HUDEP-2 (cell line): Measurements from ENCODE around the gene TCEANC.
"Not testable (repeated sequence)": the region's sequence is repeated elsewhere in the genome, so short reads cannot be mapped to it uniquely, and the experiment has no call there.

ENCODE experiments used
- DNase-seq, 76 experiments: peaks; one replicate each; lab custom pipeline; 2025; ENCODE audit not compliant: unreplicated experiment in 76 of 76; lab: John Stamatoyannopoulos, UW

TCEANC gene

DNA sequence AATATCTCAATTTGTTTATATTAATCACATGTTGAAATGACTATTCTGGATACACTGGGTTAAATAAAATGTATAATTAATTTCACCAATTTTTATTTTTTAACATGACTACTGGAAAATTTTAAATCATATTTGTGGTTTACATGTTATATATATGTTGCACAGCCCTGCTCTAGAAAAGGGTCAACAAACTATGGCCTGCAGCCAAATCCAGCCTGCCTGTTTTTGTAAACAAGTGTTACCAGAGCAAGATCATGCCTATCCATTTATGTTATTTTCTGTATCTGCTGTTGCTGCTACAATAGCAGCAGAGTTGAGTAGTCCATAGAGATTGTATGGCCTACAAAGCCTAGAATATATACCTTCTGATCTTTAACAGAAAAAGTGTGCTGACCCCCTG is 1.2 kb downstream of the TCEANC start:
- peak in 1 of 76 experiments; percentile 0 for DNase-seq

DNA sequence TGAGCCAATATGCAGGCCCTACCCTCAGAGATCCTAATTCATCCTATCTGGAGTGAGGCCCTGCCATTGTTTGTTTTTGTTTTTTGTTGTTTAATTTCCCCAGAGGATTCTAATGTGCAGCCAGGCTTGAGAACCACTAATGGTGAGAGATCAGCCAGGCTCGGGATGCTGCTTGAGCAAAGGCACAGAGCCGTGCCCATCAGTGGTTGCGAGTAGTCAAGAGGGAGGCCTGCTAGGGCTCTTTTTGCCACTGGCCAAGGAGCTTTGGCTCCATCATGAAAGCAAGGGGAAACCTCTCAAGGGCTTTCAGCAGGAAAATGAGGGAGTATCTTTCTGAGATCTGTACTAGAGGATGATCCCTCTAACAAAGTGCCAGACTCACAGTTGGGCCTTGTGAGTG is 2.7 kb downstream of the TCEANC start:
- DNase-seq, result no peak

DNA sequence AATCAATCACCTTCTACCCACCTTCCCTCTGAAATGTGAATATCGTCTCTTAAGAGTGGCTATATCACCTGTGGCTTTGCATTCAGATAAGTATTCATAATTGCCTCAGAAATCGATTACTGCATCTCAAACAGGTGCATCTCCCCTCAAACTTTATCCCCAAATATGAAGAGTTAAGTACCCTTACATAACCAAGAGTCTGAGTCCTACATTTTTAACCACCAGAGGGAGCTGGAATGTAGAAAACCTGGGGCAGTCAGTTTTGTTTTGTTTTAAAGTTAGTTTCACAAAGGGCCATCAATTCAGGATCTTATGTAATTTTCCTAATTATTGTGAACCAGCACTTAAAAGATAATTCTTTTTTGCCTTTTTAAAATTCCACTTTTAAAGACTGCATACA is 5.7 kb downstream of the TCEANC start:
- peak in 22 of 76 experiments; percentile 0 to 45 (median 10) for DNase-seq

DNA sequence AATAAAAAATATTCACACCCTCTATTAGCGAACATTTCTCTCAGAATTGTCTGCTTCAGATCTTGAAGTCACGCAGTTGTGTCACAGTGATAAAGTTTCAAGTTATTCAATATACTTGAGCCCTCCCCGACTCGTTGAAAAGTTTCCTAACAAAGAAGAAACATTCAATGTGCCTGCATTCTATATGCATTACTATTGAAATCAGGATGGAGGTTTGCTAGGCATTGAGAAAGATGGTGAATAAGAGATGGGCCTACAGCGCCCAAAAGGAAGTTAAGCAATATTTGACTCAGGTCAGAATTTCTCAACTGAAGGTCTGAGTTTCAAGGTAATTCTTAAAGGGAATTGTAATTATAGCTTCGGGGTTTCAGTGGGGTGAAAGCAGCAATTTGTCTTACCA is 6.1 kb downstream of the TCEANC start:
- no peak for DNase-seq

DNA sequence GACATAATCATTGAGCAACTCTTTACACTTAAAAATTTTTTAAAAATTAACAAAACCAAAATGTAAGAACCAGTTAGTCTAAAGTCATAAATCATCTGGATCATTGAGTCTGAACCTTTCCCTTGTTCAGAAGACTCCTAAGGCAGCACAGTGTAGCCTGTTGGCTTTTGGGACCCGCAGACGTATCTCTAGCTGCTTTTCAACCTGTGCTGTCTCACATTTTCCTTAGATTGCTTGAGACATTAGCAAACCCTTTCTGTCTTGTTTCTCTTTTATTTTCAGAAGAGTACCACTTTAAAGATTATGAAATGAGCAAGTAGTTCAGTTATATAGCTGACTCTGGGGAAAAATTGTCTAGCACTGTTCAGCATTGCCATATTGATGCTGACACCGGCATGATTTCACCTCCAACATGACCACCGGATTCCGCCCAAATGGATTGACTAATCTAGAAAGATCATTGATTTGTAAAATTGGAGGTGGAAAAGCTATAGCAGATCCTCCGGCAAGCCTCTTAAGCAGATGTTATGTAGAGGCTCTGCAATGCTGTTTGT is 8.9 kb downstream of the TCEANC start:
- no peak for DNase-seq

DNA sequence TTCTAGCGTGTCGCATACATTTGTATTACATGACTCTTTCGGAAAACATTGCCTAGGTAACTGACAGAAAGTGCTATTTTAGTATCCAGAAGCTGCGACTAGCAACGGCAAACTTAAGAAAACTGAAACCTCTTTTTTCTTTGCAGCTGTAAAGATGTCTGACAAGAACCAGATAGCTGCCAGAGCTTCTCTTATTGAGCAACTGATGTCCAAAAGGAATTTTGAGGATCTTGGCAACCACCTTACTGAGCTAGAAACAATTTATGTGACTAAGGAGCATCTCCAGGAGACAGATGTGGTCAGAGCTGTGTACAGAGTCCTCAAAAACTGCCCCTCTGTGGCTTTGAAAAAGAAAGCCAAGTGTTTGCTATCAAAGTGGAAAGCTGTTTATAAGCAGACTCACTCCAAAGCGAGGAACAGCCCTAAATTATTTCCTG is 9.4 kb downstream of the TCEANC start:
- no peak for DNase-seq

DNA sequence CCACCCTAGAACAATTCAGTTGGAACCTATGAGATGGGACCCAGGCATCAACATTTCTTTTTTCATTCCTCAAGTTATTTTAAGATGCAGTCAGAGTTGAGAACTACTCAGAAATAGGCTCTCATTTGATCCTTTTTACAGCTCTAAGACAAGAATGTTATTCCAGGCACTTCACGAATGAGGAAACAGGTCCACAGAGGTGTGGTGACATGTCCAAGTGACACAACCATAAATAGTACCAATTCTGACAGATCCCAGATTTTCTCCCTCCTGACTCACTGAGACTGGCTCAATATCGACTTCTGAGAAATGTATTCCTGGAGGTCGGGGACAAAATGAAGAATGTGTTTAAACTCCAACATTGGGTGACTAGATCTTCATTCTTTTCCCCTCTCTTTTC is 11.1 kb downstream of the TCEANC start:
- no peak for DNase-seq

DNA sequence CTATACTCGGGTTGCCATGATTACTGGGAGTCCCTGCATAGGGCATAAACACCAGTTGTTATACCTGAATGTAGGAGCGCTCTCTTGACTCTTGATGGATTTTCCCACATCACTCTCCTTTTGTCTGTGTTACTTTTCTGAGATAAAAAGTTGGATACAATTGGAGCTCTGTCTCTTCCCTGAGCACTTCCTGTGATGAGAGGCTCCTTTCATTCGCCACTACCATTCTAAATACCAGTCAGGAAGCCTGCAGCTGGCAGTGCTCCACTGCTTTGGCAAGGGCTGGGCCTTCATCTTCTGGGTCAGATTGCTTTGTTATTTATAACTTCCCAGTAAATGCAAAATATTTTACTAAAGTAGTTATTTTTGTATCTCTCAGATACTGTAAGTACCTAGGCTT is 13.9 kb downstream of the TCEANC start:
- DNase-seq, result no peak

DNA sequence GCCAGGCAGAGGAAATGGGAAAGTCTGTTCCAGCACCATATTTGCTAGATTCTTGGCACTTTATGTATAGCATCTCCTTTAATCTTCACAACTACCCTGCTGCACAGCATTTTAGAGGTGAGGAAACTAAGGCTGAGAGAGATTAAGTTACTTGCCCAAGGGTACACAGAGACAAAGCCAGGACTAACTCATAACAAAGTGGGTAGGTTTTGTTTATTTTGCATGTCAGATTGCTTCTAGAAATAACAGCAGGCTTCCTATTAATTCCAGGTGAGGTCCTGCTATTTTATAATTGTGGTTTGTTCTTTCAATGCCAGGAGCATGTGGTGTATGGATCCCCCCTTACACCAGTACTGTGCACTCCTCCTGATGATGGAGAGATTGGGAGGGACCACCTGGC is 15.0 kb downstream of the TCEANC start:
- no peak for DNase-seq

DNA sequence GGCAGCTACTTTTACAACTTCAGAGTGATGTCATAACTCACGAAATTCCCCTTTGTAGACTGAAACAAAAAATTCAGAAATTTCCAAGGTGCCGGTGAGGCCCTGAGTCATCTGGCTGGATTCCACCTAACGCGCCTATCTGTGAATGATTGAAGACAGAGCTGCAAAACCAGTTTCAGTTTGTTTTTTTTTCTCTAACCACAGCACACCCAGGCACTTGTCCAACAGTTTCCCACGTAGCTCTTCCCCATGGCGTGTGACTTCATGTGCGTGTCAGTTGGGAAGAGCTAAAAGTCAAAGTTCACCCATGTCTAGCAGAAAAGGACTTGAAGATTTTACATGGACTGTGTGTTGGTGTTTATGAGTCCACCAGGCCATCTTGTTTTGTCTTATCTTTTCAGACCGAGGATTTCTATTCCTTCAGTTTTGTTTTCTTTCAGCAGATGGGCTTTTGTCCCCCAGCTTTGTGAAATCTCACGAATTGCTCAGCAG is 16.4 kb downstream of the TCEANC start:
- peak in 73 of 76 experiments; percentile 1 to 71 (median 41) for DNase-seq

DNA sequence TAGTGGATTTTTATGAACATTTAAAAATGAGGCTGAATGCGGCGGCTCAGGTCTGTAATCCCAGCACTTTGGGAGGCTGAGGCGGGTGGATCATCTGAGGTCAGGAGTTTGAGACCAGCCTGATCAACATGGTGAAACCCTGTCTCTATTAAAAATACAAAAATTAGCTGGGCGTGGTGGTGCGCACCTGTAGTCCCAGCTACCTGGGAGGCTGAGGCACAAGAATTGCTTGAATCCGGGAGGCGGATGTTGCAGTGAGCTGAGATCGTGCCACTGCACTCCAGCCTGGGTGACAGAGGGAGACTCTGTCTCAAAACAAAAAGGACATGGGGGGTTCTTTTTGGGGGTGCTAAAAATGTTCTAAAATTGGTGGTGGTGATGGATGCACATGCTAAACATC is 16.8 kb downstream of the TCEANC start:
- DNase-seq, result not testable (repeated sequence)

DNA sequence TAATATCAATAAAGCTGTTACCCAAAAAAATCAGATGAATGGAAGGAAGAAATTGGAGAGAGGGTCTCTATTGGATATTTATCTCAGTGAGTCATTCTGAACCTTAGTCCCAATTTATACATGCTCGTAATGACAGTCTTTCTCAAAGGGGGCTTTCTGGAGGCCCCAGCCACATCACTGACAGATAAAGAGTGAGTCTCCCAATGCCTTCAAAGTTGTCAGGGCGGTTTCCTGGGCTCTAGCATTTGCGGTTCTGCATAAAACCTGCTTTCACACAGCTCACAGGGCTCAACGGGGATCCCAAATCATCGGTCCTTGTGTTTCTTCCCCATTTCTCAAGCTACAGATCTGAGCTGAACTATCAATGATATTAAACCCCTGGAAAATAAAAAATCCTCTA is 17.3 kb downstream of the TCEANC start:
- no peak for DNase-seq

DNA sequence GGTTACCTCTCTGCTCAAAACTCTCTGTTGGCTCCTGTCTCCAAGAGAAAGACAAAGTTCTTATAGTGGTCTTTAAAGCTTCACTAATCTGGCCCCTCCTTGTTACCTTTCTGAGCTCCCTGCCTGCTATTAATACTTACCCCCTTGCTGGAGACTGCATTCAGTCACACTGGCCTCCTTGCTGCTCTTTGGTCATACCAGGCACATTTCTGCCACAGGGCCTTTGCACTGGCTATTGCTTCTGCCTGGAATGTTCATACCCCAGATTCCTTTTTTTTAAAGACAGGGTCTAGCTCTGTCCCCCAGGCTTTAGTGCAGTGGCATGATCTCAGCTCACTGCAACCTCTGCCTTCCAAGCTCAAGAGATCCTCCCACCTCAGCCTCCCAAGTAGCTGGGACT is 20.1 kb downstream of the TCEANC start:
- DNase-seq, result no peak

DNA sequence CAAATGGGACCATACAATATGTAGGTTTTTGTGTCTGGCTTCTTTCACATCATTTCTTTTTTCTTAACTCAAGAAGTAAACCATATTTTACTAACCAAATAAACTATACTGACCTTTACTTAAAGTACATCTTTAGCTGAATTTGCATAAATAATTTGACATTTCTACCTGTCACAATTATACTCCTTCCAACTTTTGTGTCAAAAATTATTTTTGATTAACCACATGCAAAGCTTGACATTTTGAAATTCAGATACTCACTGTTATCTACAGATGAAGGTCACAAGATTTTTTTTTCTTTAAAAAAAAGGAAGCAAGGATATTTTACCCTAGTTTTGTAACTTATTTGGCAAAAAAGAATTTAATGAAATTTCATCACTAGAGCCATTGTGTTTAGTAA is 23.9 kb downstream of the TCEANC start:
- no peak for DNase-seq

DNA sequence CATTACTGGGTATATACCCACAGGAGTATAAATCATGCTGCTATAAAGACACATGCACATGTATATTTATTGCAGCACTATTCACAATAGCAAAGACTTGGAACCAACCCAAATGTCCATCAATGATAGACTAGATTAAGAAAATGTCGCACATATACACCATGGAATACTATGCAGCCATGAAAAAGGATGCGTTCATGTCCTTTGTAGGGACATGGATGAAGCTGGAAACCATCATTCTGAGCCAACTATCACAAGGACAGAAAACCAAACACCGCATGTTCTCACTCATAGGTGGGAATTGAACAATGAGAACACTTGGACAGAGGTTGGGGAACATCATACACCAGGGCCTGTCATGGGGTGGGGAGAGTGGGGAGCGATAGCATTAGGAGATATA is 26.8 kb downstream of the TCEANC start:
- DNase-seq, result not testable (repeated sequence)

DNA sequence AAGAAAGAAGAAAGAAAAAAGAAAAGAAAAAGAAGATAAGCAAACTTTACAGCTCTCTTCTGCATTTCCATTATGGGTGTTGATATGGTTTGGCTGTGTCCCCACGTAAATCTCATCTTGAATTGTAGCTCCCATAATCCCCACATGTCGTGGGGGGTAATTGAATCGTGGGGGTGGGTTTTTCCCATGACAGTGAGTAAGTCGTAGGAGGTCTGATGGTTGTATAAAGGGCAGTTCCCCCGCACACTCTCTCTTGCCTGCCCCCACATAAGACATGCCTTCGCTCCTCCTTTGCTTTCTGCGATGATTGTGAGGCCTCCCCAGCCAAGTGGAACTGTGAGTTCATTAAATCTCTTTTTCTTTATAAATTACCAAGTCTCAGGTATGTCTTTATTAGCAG is 28.7 kb downstream of the TCEANC start:
- DNase-seq, result no peak

DNA sequence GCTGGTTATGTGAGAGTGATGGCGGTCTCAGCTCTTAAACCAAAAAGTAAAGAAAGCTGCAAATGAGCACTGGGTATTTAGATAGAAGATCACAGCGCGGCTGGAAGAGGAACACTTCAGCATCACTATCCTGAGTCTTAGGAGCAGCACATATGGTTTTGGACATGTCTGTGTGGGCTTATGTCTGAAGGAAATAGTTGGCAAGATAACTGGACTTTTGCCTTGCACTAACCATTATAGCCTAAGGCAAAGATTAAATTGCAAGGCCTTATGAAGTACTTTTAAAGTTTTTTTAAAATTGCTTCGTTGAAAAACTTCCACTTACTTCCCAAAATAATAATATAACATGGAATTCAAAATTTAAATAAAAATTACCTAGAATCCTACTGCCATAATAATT is 31.4 kb downstream of the TCEANC start:
- DNase-seq, result no peak

DNA sequence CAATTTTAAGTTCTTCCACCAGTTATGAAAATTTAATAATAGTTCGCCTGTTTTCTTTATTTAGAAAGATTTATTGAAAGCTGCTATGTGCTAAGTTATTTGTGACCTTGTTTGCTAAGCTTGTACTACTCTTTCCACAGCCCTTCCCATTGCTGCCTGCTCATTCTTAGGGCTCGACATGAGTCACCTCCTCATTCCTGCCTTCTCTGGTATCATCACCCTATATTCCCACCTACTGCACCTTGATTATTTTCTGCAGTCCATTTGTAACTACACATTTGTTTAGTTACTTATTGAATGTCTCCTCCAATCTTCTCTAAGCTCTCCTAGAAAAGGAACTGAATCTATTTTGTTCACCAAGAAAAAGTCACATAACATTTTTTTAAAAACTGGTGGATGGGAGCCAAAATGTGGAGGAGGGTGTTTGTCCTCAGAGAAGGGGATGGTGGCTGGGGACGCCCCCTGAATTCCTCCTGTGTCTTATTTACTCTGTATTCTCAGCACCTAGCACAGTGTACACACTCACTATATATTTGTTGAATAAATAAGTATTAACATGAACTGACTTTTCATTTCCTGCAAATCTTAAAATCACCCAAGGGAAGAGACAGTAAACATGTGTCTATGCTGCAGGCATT is 32.3 kb downstream of the TCEANC start:
- no peak for DNase-seq

DNA sequence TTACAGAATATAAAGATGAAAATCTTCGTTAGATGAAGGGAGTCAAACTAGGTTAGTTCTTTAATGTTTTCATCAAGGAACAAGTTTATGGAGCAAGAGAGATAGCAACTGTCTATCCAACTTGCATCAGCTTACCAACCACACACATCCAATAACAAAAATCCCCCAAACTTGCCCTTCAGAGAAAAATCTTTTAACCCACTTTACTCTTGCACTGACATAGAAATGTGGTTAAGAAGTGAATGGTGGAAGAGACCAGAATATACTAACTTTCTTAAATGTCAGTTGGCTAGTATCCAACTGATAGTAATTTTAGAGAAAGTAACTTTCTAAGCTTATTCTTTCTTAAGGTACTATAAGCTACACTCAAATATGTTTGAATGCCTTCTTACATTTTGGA is 34.3 kb downstream of the TCEANC start:
- DNase-seq, result no peak

DNA sequence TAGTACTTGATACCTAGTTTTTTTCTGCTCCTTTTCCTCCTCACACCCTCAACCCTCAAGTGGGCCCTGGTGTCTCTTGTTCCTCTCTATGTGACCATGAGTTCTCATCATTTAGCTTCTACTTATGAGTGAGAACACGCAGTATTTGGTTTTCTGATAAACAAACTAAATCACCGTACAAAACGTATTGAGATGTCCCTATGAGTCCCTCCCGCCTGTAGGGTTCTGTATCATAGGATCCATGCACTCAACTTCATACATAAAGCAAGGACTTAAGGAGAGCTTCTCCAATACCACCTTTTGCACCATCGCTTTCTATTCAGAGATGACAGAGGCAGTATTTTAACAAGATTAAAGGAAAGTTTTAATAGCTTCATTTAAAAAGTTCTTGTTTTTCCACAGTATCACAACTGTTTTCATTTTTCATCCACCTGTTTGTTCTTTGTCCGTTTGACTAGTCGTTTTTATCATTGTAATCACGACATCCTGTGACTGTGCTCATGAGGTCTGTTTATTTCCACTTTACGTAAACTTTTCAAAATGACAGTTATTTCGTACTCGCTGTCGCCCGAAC is 35.5 kb downstream of the TCEANC start:
- DNase-seq, result no peak

DNA sequence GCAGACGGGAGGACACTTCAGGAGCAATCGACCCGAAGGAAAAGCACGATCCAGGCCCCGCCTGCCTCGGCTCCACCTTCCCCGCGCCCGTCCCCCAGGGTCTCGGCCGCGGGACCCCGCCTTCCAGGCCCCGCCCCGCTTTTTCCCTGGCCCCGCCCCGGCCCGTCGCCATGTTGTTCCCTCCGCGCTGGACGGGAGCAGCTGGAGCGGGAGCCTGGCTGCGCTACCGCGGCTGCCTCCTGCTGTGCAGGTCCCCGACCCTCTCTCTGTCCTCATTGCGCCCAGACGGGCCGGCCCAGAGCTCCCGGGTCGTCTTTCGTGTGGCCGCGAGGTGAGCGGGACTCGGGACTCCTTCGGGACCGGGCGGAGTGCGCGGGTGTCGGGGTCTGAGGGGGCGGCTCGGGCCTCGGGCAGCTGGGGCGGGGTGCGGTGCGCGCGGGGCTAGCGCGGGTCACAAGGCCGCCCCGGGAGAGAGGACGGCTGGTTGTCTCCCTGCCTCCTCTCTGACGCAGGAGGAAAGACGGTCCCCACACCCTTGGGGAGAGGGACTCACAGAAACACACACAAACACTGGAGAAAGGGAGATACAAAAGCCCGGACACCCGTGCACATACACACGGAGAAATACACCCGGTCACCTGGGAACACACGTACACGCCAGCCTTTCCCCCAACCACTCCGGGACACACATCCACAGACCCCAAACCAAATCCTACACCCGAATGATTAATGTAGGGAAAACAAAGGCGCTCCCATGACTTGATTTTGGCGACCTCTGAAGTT is 36.2 kb downstream of the TCEANC start, which contains the start of gene RAB9A:
RAB9A (plus strand) TSS at position 171 of the 783 bp plus-strand sequence. CDS start 19,619 bp downstream, outside the sequence.
- peak in 74 of 76 experiments; percentile 0 to 81 (median 54) for DNase-seq
